ENCODE measurements around the gene VTI1A.

DNA sequence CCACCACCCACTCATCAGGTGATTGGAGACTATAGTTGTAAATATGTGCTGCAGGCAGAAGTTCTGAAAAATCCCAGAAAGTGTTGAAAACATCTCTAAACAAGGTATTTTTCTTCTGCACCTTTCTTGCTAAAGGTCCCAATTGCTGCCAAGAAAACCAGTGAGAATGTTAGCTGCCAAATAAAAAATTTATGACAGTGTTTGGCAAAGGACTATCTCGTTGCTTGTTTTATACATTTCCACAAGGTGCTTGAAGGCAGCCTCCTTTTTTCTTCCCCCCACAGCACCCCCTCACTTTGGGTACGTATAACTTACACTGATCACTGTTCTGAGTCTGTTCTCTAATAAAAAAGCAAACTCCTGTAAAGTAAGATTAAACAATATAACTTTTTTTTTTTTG, 344.4 kb downstream of the VTI1A start:
- no peak for TF ChIP-seq CTCF (IDR thresholded peaks at IDR 0.05)
- TF ChIP-seq POLR2A (IDR thresholded peaks at IDR 0.05) = no peak

Data from thyroid gland (tissue), 4 donors.